GM13976 (cell line): Measurements from ENCODE around the gene FBXO7.

ENCODE experiments used
- DNase-seq: peaks from one replicate; pipeline ENCODE4 v3.0.0; 2012; ENCODE audit warnings: low spot score
- in situ Hi-C: fragments of 300-500 bp; cut with MboI; formaldehyde crosslinking; loops from one replicate; pipeline ENCODE4 v1.12.0; 2022; ENCODE audit warnings: low sequenced_read_pairs, mixed read lengths, inconsistent platforms; ENCODE audit not compliant: unreplicated experiment
- TF ChIP-seq, protein P1 (sequence below): IDR thresholded peaks from 2 replicates; pipeline ENCODE4 v1.5.1; 2012; ENCODE audit warnings: borderline replicate concordance, mild to moderate bottlenecking; ENCODE audit not compliant: insufficient read depth; ENCODE audit errors: extremely low read depth, missing control alignments, control extremely low read depth

Gene FBXO7

DNA sequence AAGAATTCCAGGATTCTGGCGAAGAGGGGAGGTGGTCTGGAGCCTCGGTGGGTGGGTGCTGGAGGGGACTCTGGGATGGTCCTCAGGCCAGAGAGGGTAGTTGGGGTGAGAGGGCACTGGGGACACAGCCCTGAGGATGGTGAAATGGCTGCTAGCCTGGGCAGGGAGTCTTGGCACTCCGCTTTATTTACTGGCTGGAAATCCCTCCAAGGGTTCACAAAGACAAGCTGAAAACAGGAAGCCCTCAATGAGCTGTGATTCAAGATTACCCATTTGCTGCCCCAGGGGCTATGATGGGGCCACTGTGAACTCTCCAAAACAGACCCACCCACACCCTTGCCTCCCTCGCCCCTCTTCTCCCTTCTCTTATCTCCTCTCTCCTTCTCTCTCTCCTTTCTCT is 71.9 kb downstream of the FBXO7 start:
- in situ Hi-C loops, result loop anchor here (25.0 kb wide), 1 partner anchor 441 kb away; no protein-coding TSS in a partner anchor
- TF ChIP-seq, protein P1, sequence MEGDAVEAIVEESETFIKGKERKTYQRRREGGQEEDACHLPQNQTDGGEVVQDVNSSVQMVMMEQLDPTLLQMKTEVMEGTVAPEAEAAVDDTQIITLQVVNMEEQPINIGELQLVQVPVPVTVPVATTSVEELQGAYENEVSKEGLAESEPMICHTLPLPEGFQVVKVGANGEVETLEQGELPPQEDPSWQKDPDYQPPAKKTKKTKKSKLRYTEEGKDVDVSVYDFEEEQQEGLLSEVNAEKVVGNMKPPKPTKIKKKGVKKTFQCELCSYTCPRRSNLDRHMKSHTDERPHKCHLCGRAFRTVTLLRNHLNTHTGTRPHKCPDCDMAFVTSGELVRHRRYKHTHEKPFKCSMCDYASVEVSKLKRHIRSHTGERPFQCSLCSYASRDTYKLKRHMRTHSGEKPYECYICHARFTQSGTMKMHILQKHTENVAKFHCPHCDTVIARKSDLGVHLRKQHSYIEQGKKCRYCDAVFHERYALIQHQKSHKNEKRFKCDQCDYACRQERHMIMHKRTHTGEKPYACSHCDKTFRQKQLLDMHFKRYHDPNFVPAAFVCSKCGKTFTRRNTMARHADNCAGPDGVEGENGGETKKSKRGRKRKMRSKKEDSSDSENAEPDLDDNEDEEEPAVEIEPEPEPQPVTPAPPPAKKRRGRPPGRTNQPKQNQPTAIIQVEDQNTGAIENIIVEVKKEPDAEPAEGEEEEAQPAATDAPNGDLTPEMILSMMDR, result no peak
- DNase-seq, result no peak

DNA sequence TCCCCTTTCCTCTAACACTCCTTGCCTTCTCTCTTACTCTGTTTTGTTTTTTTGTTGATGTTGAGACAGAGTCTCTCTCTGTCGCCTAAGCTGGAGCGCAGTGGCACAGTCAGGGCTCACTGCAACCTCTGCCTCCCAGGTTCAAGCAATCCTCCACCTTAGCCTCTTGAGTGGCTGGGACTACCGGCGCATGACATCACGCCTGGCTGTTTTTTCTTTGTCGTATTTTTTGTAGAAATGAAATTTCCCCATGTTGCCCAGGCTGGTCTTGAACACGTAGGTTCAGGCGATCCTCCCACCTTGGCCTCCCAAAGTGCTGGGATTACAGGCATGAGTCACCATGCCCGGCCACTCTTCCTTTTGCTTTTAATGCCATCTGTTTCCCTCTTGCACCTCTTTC is 72.3 kb downstream of the FBXO7 start:
- TF ChIP-seq, protein P1, result no peak
- in situ Hi-C loops, result loop anchor here (25.0 kb wide), 1 partner anchor 440 kb away; no protein-coding TSS in a partner anchor
- no peak for DNase-seq

DNA sequence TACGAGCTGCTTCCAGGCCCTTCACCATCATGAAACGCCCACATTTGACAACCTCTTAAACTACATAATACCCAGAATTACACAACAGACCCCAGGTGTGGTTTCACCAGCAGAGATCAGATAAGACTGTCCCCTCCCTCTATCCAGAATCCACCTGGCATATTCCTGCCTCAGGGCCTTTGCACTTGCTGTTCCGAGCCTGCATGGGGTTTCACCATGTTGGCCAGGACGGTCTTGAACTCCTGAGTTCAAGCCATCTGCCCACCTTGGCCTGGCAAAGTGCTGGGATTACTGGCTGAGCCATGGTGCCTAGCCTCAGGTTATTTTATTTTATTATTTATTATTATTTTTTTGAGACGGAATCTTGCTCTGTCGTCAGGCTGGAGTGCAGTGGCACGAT is 73.4 kb downstream of the FBXO7 start:
- in situ Hi-C loops, result loop anchor here (25.0 kb wide), 1 partner anchor 439 kb away; no protein-coding TSS in a partner anchor
- TF ChIP-seq, protein P1, result no peak
- no peak for DNase-seq
